ENCODE data around the gene OR7A17. TPM values are rescaled to one million over a fixed set of nuclear protein-coding genes. Genes with fewer than 3 reads are reported as not detected.

The OR7A17 gene
- total RNA-seq: not detected

GRCh38 chr19:14886032-14886431, at the start of gene OR7A17:
OR7A17 (minus strand) TSS chr19:14886132; CDS start chr19:14881355, 4,777 bp downstream.
- no peak for DNase-seq (ENCODE audit: low spot score in 2 of 2)
- Mint-ChIP-seq H3K27ac (no peak within 1 kb of the TSS), H3K9me3 (no peaks in the 10 kb centered on the region), H3K36me3 (no peaks in the 10 kb centered on the region)
- ATAC-seq: no peak

GRCh38 chr19:14933506-14933905, 47.6 kb upstream of the OR7A17 start:
- Mint-ChIP-seq H3K36me3 (no peaks in the 10 kb centered on the region), H3K27ac (no peak overlapping the region), H3K9me3 (peaks cover 0 to 5% of the 10 kb centered on the region in 2 donors)
- ATAC-seq: no peak
- no peak for DNase-seq (ENCODE audit: low spot score in 2 of 2)

DNA sequence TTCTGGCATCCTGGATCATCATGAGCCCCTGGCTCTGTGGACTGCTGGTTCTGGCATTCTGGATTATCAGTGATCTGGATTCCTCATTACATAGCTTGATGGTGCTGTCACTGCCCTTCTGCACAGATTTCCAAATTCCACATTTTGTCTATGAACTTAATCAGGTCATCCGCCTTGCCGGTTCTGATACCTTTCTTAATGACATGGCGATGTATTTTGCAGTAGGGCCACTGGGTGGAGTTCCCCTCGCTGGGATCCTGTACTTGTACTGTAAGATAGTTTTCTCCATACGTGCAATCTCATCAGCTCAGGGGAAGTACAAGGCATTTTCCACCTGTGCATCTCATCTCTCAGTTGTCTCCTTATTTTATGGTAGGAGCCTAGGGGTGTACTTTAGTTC, 30.9 kb upstream of the OR7A17 start:
- peaks cover 8 to 9% of the 10 kb centered on the region in 2 donors for H3K9me3 Mint-ChIP-seq
- ATAC-seq (no peak), DNase-seq (ENCODE audit: low spot score in 2 of 2) (no peak)
- H3K27ac Mint-ChIP-seq: no peak overlapping the region
- peaks cover 0 to 10% of the 10 kb centered on the region in 2 donors for H3K36me3 Mint-ChIP-seq

GRCh38 chr19:14915116-14915515, 29.2 kb upstream of the OR7A17 start:
- ATAC-seq (no peak), DNase-seq (ENCODE audit: low spot score in 2 of 2) (no peak)
- H3K36me3 Mint-ChIP-seq: peaks cover 0 to 10% of the 10 kb centered on the region in 2 donors
- H3K27ac Mint-ChIP-seq: no peak overlapping the region
- peaks cover 8 to 9% of the 10 kb centered on the region in 2 donors for H3K9me3 Mint-ChIP-seq

- no peaks in the 10 kb centered on the region for H3K9me3 Mint-ChIP-seq
- no peaks in the 10 kb centered on the region for H3K36me3 Mint-ChIP-seq
- H3K27ac Mint-ChIP-seq: no peak overlapping the region
- ATAC-seq (no peak), DNase-seq (ENCODE audit: low spot score in 2 of 2) (no peak)
Measured at GRCh38 chr19:14906711-14907110, 20.8 kb upstream of the OR7A17 start.

DNA sequence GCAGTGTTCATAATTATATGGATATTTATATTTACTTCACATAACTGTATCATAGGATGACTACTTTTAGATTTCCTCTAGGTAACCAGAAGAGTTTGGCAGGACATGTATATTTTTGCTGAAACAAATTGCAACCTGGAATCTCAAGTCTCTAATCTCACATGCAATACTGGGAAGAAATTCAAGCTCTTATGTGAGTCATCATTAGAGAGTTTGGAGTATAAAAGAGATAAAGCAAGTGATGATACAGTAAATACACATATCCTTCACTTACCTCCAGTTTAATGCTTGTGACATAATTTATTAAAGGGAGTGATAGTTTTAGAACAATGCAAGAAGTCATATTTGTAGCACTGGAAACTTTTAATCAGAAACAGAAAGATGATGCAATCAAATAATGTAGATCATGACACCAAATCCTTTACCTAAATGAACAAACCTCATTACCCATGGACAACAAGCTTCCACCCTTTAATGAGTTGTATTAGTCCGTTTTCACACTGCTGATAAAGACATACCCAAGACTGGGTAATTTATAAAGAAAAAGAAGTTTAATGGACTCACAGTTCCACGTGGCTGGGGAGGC, 15.8 kb upstream of the OR7A17 start:
- Mint-ChIP-seq H3K9me3 (no peaks in the 10 kb centered on the region), H3K36me3 (no peaks in the 10 kb centered on the region), H3K27ac (no peak overlapping the region)
- ATAC-seq: no peak
- DNase-seq (ENCODE audit: low spot score in 2 of 2): no peak

- no peaks in the 10 kb centered on the region for H3K9me3 Mint-ChIP-seq
- no peaks in the 10 kb centered on the region for H3K36me3 Mint-ChIP-seq
- DNase-seq (ENCODE audit: low spot score in 2 of 2): no peak
- no peak for ATAC-seq
- H3K27ac Mint-ChIP-seq: no peak overlapping the region
Measured at GRCh38 chr19:14890643-14891379, 4.9 kb upstream of the OR7A17 start.

GRCh38 chr19:14889994-14890642, 4.2 kb upstream of the OR7A17 start:
- no peak for DNase-seq (ENCODE audit: low spot score in 2 of 2)
- H3K27ac Mint-ChIP-seq: no peak overlapping the region
- H3K9me3 Mint-ChIP-seq: no peaks in the 10 kb centered on the region
- no peak for ATAC-seq
- no peaks in the 10 kb centered on the region for H3K36me3 Mint-ChIP-seq

GRCh38 chr19:14871619-14872230, 14.2 kb downstream of the OR7A17 start:
- Mint-ChIP-seq H3K27ac (no peak overlapping the region), H3K36me3 (no peaks in the 10 kb centered on the region), H3K9me3 (no peaks in the 10 kb centered on the region)
- ATAC-seq (no peak), DNase-seq (ENCODE audit: low spot score in 2 of 2) (no peak)

- Mint-ChIP-seq H3K36me3 (no peaks in the 10 kb centered on the region), H3K9me3 (no peaks in the 10 kb centered on the region), H3K27ac (no peak overlapping the region)
- no peak for DNase-seq (ENCODE audit: low spot score in 2 of 2)
- no peak for ATAC-seq
Measured at GRCh38 chr19:14868497-14868896, 17.4 kb downstream of the OR7A17 start.

DNA sequence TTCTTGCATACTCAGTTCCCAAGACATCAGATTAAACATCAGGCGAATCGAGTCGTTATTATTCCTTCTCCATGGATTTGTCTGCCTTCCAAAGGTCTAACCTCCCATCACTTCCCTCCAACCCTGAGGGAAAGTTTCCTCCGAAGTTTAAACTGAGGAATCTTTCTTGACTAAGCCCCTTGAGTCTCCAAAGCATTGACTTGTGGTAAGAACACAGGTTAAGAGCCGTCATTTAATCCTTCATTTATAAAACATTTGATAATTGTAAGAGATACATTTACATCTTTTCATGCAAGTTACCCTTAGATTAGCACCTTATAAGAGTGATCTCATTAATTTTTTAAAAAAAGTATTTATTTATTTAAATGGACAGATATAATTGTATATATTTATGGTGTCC, 37.1 kb downstream of the OR7A17 start, which contains the start of gene OR7A10:
Gene OR7A10, minus strand, starts transcription at position 101 of the 400 bp plus-strand sequence. CDS start 7,045 bp downstream, outside the sequence.
- Mint-ChIP-seq H3K9me3 (no peaks in the 10 kb centered on the region), H3K36me3 (no peaks in the 10 kb centered on the region), H3K27ac (no peak within 1 kb of the TSS)
- DNase-seq (ENCODE audit: low spot score in 2 of 2): no peak
- ATAC-seq: no peak

GRCh38 chr19:14843578-14843977, 42.4 kb downstream of the OR7A17 start:
- DNase-seq (ENCODE audit: low spot score in 2 of 2) (no peak), ATAC-seq (no peak)
- Mint-ChIP-seq H3K27ac (no peak overlapping the region), H3K36me3 (no peaks in the 10 kb centered on the region), H3K9me3 (no peaks in the 10 kb centered on the region)

GRCh38 chr19:14843169-14843568, 42.8 kb downstream of the OR7A17 start:
- Mint-ChIP-seq H3K36me3 (no peaks in the 10 kb centered on the region), H3K9me3 (no peaks in the 10 kb centered on the region), H3K27ac (no peak overlapping the region)
- ATAC-seq: no peak
- no peak for DNase-seq (ENCODE audit: low spot score in 2 of 2)

GRCh38 chr19:14840206-14840605, 45.7 kb downstream of the OR7A17 start:
- Mint-ChIP-seq H3K9me3 (no peaks in the 10 kb centered on the region), H3K27ac (no peak overlapping the region), H3K36me3 (no peaks in the 10 kb centered on the region)
- DNase-seq (ENCODE audit: low spot score in 2 of 2): no peak
- ATAC-seq: no peak

- ATAC-seq: no peak
- no peak overlapping the region for H3K27ac Mint-ChIP-seq
- no peaks in the 10 kb centered on the region for H3K36me3 Mint-ChIP-seq
- no peaks in the 10 kb centered on the region for H3K9me3 Mint-ChIP-seq
- DNase-seq (ENCODE audit: low spot score in 2 of 2): no peak
Measured at GRCh38 chr19:14837391-14837790, 48.5 kb downstream of the OR7A17 start.

- ATAC-seq: no peak
- H3K27ac Mint-ChIP-seq: no peak within 1 kb of the TSS
Measured at GRCh38 chr19:14835011-14835410, 50.9 kb downstream of the OR7A17 start, which contains the start of the genes OR7A5 and OR7C1. OR7A5 (minus strand) TSS chr19:14835185; CDS start chr19:14828241, 6,944 bp downstream. OR7C1 (minus strand) TSS chr19:14835185; CDS start chr19:14800136, 35,049 bp downstream.

DNA sequence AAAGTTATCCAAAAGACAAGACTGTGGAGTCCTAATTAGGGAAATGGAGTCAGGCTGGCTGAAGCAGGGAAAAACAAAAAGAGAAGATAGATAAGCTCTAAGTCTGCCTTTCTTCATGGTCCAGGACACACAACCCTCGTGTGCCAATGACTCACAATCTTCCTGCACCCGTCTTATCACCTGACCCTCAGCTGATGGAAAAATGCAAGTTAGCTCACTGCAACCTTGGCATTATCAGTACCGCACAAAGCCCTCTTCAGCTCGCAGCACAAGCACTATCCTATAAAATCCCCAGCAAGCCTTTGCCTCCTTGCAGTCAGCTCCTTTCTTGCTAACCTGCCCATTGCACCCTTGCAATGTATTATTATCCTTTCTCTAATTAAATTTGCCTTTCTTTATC, 55.2 kb downstream of the OR7A17 start:
- H3K9me3 Mint-ChIP-seq: no peaks in the 10 kb centered on the region
- no peak for ATAC-seq

More at GRCh38 chr19:14835011-14835410, 50.9 kb downstream of the OR7A17 start, which contains the start of the genes OR7A5 and OR7C1:
- DNase-seq (ENCODE audit: low spot score in 2 of 2): no peak
- Mint-ChIP-seq H3K36me3 (no peaks in the 10 kb centered on the region), H3K9me3 (no peaks in the 10 kb centered on the region)

More for the DNA sequence above, 55.2 kb downstream of the OR7A17 start:
- no peak for DNase-seq (ENCODE audit: low spot score in 2 of 2)
- Mint-ChIP-seq H3K36me3 (no peaks in the 10 kb centered on the region), H3K27ac (no peak overlapping the region)

All from activated naive CD4-positive, alpha-beta T cell treated with anti-CD3 and anti-CD28 coated beads, Interleukin-2, amount 50 U/mL, for 72 hours (primary cell).